DMS 273 (cell line): ENCODE data around the gene TMED1.
A peak's percentile ranks its signal among the peaks of the same experiment; 100 is the strongest.

Experiments used
- DNase-seq: peaks from one replicate; lab custom pipeline; 2025; ENCODE audit not compliant: unreplicated experiment; lab: John Stamatoyannopoulos, UW

TMED1 gene

GRCh38 chr19:10835089-10835753 lies 791 bp downstream of the TMED1 start:
- no peak for DNase-seq

- DNase-seq, result no peak
These were observed 3.1 kb downstream of the TMED1 start for GRCh38 chr19:10832939-10833296.

- DNase-seq, result no peak
These were observed 3.7 kb downstream of the TMED1 start for GRCh38 chr19:10831987-10832938.

GRCh38 chr19:10830931-10831779 lies 4.9 kb downstream of the TMED1 start:
- no peak for DNase-seq

- no peak for DNase-seq
These were observed 5.6 kb downstream of the TMED1 start for GRCh38 chr19:10830370-10830769.

GRCh38 chr19:10829967-10830366 lies 6.0 kb downstream of the TMED1 start:
- DNase-seq, result no peak

GRCh38 chr19:10828981-10829821 lies 6.8 kb downstream of the TMED1 start:
- peak; percentile 48 for DNase-seq

GRCh38 chr19:10826846-10827245 lies 9.2 kb downstream of the TMED1 start:
- no peak for DNase-seq

GRCh38 chr19:10826231-10826630 lies 9.8 kb downstream of the TMED1 start:
- DNase-seq, result no peak

- no peak for DNase-seq
These were observed 12.3 kb downstream of the TMED1 start for GRCh38 chr19:10823690-10824089.

GRCh38 chr19:10820173-10820572 lies 15.8 kb downstream of the TMED1 start:
- DNase-seq, result no peak

GRCh38 chr19:10819124-10820060 lies 16.6 kb downstream of the TMED1 start:
- DNase-seq, result no peak

- DNase-seq, result no peak
These were observed 17.5 kb downstream of the TMED1 start for GRCh38 chr19:10818301-10819123.

- DNase-seq, result no peak
These were observed 18.5 kb downstream of the TMED1 start for GRCh38 chr19:10817291-10818038.

- no peak for DNase-seq
These were observed 19.3 kb downstream of the TMED1 start for GRCh38 chr19:10816691-10817090.

- DNase-seq, result no peak
These were observed 19.9 kb downstream of the TMED1 start for GRCh38 chr19:10815969-10816644.

GRCh38 chr19:10815007-10815536 lies 20.9 kb downstream of the TMED1 start:
- no peak for DNase-seq
